HG02885 (cell line): ENCODE results near the gene BCAP31.

Experiments
- ATAC-seq: cut with Tn5 transposase; IDR thresholded peaks from one replicate; pipeline ENCODE4 v1.9.1; 2021; ENCODE audit warnings: mild to moderate bottlenecking; ENCODE audit not compliant: unreplicated experiment, poor library complexity

BCAP31 gene

GRCh38 chrX:153662266-153662665 is 61.9 kb downstream of the BCAP31 start:
- no peak for ATAC-seq

DNA sequence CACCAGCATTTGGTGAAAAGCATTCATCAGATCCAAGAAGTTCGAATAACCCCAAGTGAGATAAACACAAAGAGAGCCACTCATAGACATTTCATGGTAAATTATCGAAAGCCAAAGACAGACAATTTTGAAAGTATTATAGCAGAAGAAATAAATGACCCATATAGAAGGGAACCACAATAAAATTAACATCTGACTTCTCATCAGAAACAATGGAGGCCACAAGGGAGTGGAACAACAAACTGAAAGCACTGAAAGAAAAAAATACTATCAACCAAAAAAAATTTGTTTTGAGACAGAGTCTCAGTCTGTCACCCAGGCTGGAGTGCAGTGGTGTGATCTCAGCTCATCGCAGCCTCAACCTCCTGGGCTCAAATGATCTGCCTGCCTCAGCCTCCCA is 64.9 kb downstream of the BCAP31 start:
- no peak for ATAC-seq

DNA sequence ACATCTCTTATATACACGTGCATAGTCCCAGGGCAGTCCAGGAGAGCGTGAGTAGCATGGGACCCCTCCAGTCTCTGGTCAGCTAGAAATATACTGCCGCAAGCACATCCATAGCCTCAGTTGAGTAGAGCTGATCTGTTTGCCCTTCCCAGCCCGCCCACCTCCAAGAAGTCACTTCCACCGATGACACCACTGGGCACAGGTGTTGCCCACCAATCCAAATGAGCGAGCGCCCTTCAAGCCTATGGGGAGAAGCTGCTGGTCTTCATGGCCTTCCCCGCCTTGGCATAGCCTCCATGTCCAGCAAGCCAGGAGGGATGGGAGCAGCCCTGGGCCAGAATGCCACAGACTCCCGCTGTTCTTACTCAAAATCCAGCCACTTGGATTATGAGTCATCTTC is 67.0 kb downstream of the BCAP31 start:
- ATAC-seq = no peak

GRCh38 chrX:153653556-153653955 is 70.6 kb downstream of the BCAP31 start:
- no peak for ATAC-seq

GRCh38 chrX:153651540-153652079 is 72.6 kb downstream of the BCAP31 start:
- ATAC-seq = peak; percentile 62

- ATAC-seq = no peak
These were observed 73.2 kb downstream of the BCAP31 start for GRCh38 chrX:153650959-153651358.
